ENCODE results near the gene SEMA3B.
"Not testable (repeated sequence)": the region's sequence is repeated elsewhere in the genome, so short reads cannot be mapped to it uniquely, and the experiment has no call there.

SEMA3B gene

GRCh38 chr3:50237133-50237651 is 31.8 kb upstream of the SEMA3B start:
- in situ Hi-C loops (cut with MboI; ENCODE audit: low pct_unique_long_range_greater_than_20kb, low sequenced_read_pairs): no loop called here
- DNase-seq: peak; percentile 36

GRCh38 chr3:50237754-50238548 is 31.0 kb upstream of the SEMA3B start:
- in situ Hi-C loops (cut with MboI; ENCODE audit: low pct_unique_long_range_greater_than_20kb, low sequenced_read_pairs): no loop called here
- DNase-seq: peak; percentile 90

- in situ Hi-C loops (cut with MboI; ENCODE audit: low pct_unique_long_range_greater_than_20kb, low sequenced_read_pairs): no loop called here
- DNase-seq: no peak
Measured at GRCh38 chr3:50238549-50239026, 30.4 kb upstream of the SEMA3B start.

- in situ Hi-C loops (cut with MboI; ENCODE audit: low pct_unique_long_range_greater_than_20kb, low sequenced_read_pairs): no loop called here
- DNase-seq: no peak
Measured at GRCh38 chr3:50239649-50240048, 29.3 kb upstream of the SEMA3B start.

GRCh38 chr3:50241163-50241562 is 27.8 kb upstream of the SEMA3B start:
- in situ Hi-C loops (cut with MboI; ENCODE audit: low pct_unique_long_range_greater_than_20kb, low sequenced_read_pairs): no loop called here
- no peak for DNase-seq

- in situ Hi-C loops (cut with MboI; ENCODE audit: low pct_unique_long_range_greater_than_20kb, low sequenced_read_pairs): no loop called here
- DNase-seq: no peak
Measured at GRCh38 chr3:50241713-50242380, 27.1 kb upstream of the SEMA3B start.

- no peak for DNase-seq
- in situ Hi-C loops (cut with MboI; ENCODE audit: low pct_unique_long_range_greater_than_20kb, low sequenced_read_pairs): no loop called here
Measured at GRCh38 chr3:50242381-50242770, 26.6 kb upstream of the SEMA3B start.

GRCh38 chr3:50242851-50243542 is 25.9 kb upstream of the SEMA3B start:
- in situ Hi-C loops (cut with MboI; ENCODE audit: low pct_unique_long_range_greater_than_20kb, low sequenced_read_pairs): no loop called here
- DNase-seq: peak; percentile 96

- no peak for DNase-seq
- in situ Hi-C loops (cut with MboI; ENCODE audit: low pct_unique_long_range_greater_than_20kb, low sequenced_read_pairs): no loop called here
Measured at GRCh38 chr3:50243543-50243895, 25.4 kb upstream of the SEMA3B start.

GRCh38 chr3:50244813-50245212 is 24.1 kb upstream of the SEMA3B start:
- in situ Hi-C loops (cut with MboI; ENCODE audit: low pct_unique_long_range_greater_than_20kb, low sequenced_read_pairs); DNase-seq: not testable (repeated sequence)

- no peak for DNase-seq
- in situ Hi-C loops (cut with MboI; ENCODE audit: low pct_unique_long_range_greater_than_20kb, low sequenced_read_pairs): no loop called here
Measured at GRCh38 chr3:50245251-50245745, 23.6 kb upstream of the SEMA3B start.

- DNase-seq: peak; percentile 93
- in situ Hi-C loops (cut with MboI; ENCODE audit: low pct_unique_long_range_greater_than_20kb, low sequenced_read_pairs): no loop called here
Measured at GRCh38 chr3:50245831-50246516, 23.0 kb upstream of the SEMA3B start.

GRCh38 chr3:50246517-50246954 is 22.4 kb upstream of the SEMA3B start:
- in situ Hi-C loops (cut with MboI; ENCODE audit: low pct_unique_long_range_greater_than_20kb, low sequenced_read_pairs): no loop called here
- peak; percentile 87 for DNase-seq

- DNase-seq: no peak
- in situ Hi-C loops (cut with MboI; ENCODE audit: low pct_unique_long_range_greater_than_20kb, low sequenced_read_pairs): no loop called here
Measured at GRCh38 chr3:50248387-50248786, 20.6 kb upstream of the SEMA3B start.

- DNase-seq: no peak
- in situ Hi-C loops (cut with MboI; ENCODE audit: low pct_unique_long_range_greater_than_20kb, low sequenced_read_pairs): no loop called here
Measured at GRCh38 chr3:50249457-50249856, 19.5 kb upstream of the SEMA3B start.

GRCh38 chr3:50250514-50250913 is 18.4 kb upstream of the SEMA3B start:
- in situ Hi-C loops (cut with MboI; ENCODE audit: low pct_unique_long_range_greater_than_20kb, low sequenced_read_pairs): no loop called here
- DNase-seq: no peak

GRCh38 chr3:50251220-50251619 is 17.7 kb upstream of the SEMA3B start:
- in situ Hi-C loops (cut with MboI; ENCODE audit: low pct_unique_long_range_greater_than_20kb, low sequenced_read_pairs): no loop called here
- no peak for DNase-seq

- in situ Hi-C loops (cut with MboI; ENCODE audit: low pct_unique_long_range_greater_than_20kb, low sequenced_read_pairs): no loop called here
- peak; percentile 45 for DNase-seq
Measured at GRCh38 chr3:50254577-50255250, 14.2 kb upstream of the SEMA3B start.

GRCh38 chr3:50255251-50255615 is 13.7 kb upstream of the SEMA3B start:
- no peak for DNase-seq
- in situ Hi-C loops (cut with MboI; ENCODE audit: low pct_unique_long_range_greater_than_20kb, low sequenced_read_pairs): no loop called here

Measured in KBM-7 (cell line).